Epidermal melanocyte (primary cell): ENCODE results near the gene CCL3.
"Not testable (repeated sequence)": the region's sequence is repeated elsewhere in the genome, so short reads cannot be mapped to it uniquely, and the experiment has no call there.

Source experiments
- DNase-seq: peaks from one replicate; pipeline ENCODE4 v3.0.0; 2011; ENCODE audit warnings: low spot score; ENCODE audit not compliant: insufficient read length

Gene CCL3

DNA sequence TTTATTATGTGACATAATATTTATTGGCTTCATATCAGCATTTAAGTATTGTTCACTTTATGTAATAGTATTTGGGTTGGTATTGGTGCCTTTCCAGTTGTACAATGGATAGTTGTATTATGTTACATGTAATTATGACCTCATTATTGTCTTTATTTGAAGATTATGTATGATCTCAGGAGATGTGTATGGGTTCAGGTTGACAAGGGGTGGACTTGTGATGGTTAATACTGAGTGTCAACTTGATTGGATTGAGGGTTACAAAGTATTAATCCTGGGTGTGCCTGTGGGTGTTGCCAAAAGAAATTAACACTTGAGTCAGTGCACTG, 25.7 kb upstream of the CCL3 start:
- DNase-seq = not testable (repeated sequence)

DNA sequence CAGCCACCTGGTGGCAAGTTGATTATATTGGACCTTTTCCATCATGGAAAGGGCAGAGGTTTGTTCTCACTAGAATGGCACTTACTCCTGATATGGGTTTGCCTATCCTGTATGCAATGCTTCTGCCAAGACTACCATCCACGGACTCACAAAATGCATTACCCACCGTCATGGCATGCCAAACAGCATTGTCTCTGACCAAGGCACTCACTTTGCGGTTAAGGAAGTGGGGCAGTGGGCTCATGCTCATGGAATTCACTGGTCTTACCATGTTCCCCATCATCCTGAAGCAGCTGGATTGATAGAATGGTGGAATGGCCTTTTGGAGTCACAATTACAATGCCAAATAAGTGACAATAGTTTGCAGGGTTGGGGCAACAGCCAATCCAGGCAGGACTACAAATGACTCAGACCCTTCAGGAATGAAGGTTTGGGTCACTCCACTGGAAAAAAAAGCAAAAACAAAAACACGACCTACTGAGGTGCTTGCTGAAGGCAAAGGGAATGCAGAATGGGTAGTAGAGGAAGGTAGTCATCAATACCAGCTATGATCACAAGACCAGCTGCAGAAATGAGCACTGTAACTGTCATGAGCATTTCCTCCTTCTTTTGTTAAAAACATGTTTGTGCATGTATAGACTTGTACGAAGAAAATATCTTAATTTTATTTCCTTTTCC, 25.2 kb upstream of the CCL3 start:
- not testable (repeated sequence) for DNase-seq

- not testable (repeated sequence) for DNase-seq
These were observed 23.2 kb upstream of the CCL3 start for GRCh38 chr17:36113131-36113530.

DNA sequence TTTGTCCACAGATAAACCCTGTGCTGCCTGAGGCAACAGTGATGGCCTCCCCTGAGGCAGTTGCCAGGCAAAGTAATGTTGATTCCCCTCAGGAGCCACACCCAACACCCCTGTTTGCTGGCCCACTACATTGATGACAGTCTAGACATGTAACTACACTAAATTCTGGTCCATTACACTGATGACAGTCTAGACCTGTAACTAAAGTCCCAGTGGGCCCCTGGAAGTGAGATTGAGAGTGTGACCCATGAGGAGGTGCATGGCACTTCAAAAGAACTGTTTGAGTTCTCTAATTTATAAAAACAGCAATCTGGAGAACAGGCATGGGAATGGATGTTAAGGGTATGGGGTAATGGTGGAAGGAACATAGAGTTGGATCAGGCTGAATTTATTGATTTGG, 22.6 kb upstream of the CCL3 start:
- DNase-seq = no peak

DNA sequence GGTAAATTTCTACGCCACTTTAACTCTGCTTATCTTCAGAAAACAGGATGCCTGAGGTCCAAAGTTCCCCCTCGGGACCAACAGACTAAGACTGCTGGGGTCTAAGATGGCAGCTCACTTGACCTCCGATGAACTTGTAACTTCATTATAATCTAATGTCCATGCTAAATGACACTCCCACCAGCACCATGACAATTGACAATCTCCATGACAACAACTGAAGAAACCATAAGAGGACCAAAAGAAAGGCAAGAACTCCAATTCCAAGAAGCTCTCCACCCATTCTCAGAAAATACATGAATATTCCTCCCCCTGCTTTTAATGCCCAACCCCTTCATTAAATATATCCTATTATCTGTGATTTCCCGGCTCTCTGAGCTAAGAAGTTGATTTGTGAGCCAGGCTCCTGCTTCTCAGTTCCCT, 21.1 kb upstream of the CCL3 start:
- no peak for DNase-seq

GRCh38 chr17:36108265-36108664, 18.3 kb upstream of the CCL3 start:
- not testable (repeated sequence) for DNase-seq

DNA sequence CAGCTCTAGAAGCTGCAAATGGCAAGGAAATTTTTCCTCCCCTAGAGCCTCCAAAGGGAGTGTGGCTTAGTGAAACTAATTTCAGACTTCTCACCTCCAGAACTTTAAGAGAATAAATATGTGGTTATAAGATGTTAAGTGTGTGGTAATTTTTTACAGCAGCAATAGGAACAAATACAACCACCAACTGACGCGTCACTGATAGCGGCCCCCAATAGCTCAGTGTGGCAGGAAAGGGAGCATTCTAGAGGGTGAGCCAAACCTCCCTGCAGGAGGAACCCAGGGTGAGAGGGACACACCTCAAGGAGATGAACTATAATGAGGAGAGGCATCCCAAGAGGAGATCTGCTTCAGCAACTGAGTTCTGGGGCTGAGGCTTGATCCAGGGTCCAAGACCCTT, 17.7 kb upstream of the CCL3 start:
- DNase-seq = no peak

DNA sequence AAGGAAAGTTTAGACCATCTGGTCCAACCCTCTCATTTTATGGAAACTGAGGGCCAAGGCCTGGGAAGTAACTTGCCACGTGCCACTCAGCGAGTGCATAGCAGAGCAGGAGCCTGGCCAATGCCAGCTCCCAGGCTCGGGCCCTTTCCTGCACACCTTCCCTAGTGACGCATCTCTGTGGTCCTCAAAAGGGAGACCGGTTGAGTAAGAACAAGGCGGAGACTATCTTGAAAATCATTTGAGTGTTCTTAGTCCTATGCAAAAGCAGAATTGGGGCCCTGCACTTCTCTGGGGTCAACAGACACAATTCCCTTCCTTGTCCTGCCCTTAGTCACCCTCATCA, 16.5 kb upstream of the CCL3 start:
- no peak for DNase-seq

GRCh38 chr17:36105781-36106492, 16.0 kb upstream of the CCL3 start:
- DNase-seq = no peak

DNA sequence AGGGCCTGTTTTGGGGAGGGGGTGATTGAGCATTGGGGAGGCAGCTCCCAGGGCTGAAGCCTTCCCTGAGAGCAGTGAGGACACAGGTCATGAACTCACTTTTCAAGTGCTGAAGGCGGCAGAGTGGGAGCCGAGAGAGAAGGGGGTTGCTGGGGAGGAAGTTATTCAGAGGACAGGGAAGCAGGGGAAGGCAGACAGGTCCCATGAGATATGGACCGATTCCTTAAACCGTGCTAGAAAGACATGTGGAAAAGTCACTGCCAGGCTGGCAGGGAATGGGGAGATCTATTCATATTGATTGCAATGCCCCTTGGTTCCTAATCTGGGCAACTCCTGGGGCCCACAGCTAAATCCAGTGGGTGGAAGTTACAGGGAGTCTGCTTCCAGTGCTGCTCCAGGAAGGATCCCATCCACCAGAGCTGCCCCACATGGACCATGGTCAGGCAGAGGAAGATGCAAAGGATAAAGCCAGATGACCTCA, 14.8 kb upstream of the CCL3 start:
- no peak for DNase-seq

DNA sequence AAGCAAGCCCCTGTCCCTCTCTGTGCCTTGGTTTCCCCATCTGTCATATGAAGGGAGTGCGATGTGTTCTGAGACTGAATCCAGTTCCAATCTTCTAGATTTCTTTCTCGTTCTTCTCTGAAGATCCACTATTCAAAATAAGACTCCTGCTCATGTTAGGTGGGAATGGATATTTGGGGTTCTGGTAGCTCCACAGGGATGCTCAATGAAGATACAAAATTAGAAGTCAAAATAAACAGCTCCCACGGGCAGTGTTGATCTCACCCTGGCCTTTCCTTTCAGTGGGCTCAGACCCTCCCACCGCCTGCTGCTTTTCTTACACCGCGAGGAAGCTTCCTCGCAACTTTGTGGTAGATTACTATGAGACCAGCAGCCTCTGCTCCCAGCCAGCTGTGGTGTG, 14.3 kb upstream of the CCL3 start:
- not testable (repeated sequence) for DNase-seq

DNA sequence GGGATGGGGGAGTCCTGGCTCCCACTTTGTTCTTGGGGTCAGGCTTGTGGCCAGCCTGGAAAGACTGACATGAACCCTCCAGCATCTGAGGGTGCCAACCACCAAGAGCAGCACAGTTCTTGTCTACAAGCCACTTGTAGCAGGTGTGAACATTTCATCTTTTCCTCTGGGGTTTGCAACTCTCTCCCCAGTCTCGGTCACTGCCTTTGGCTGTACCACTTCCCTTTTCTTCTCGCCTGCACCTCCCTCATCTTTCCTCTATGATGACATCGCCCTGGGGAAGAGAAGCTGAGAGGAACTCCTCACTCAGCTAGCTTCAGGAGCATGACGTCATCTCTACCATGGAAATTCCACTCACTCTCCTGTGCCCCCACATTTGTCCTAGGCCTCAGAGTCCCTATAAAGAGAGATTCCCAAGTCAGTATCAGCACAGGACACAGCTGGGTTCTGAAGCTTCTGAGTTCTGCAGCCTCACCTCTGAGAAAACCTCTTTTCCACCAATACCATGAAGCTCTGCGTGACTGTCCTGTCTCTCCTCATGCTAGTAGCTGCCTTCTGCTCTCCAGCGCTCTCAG, 13.5 kb upstream of the CCL3 start, which contains the start of gene CCL4:
Gene CCL4 (plus strand): TSS at position 427 of the 575 bp plus-strand sequence. CDS start 79 bp downstream, at position 506.
- not testable (repeated sequence) for DNase-seq

GRCh38 chr17:36099004-36099403, 9.1 kb upstream of the CCL3 start:
- DNase-seq = not testable (repeated sequence)

- DNase-seq = no peak
These were observed 6.0 kb upstream of the CCL3 start for GRCh38 chr17:36095992-36096391.

- DNase-seq = no peak
These were observed 4.8 kb upstream of the CCL3 start for GRCh38 chr17:36094746-36095145.

DNA sequence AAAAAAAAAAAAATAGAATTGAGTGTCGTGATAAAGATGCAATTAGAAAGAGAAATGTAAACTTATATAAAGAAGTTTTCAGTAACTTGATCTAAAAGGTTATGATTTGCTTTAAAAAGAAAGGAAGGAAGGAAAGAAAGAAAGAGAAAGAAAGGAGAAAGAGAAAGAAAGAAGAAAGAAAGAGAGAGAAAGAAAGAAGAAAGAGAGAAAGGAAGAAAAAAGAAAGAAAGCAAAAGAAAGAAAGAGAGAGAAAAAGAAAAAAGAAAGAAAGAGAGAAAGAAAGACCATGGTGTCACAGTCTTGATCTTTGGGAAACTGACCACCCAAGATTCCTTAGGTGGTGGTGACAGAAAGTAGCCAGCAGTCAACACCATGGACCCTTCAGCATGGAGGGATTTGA, 4.3 kb upstream of the CCL3 start:
- DNase-seq = no peak

- not testable (repeated sequence) for DNase-seq
These were observed 2.8 kb upstream of the CCL3 start for GRCh38 chr17:36092715-36093114.

DNA sequence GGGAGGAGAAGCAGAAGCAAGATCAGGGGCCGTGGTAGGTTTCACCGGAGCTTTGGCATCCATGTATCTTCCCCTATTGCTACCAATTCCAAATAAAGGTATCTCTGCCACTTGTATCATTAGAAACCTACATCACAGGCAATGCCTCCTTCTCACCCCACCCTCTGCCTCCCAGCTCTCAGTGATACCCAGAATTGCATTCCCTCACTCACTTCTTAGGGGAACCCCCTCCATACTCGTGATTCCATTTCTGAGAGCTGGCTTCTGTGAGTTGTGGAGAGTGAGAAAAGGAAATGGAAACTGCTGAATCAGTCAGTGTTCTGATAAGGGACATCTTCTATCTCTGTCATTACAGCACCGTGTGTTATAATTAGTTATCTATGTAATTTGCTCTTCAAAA, 2.3 kb upstream of the CCL3 start:
- no peak for DNase-seq

GRCh38 chr17:36089339-36089865, 541 bp downstream of the CCL3 start:
- DNase-seq = no peak

- DNase-seq = no peak
These were observed 1.1 kb downstream of the CCL3 start for GRCh38 chr17:36088670-36089338.

DNA sequence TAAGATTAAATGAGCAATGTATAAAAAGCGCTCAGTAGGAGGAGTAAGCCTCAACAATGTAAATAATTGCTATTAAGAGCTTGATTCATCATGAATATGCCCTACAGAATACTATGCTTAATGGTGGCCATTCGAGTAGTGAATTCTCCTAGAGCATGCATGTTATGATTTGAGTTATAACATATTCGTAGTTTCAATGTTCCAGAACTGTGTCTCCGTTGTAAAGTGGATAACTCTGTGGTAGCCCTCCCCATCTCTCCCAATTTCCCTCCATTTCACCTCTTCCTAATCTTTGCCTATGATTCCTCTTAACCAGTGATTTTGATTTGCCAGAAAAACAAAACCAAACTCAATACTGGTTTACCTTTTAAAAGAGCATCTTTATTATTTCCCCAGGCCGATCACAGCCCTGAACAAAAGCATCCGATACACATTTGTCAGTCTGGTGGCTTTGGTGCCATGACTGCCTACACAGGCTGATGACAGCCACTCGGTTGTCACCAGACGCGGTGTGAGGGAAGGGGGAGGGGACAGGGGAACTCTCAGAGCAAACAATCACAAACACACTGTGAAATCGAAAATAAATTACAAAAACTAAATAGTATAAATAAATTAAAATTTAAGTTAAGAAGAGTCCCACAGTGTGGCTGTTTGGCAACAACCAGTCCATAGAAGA, 1.9 kb downstream of the CCL3 start:
- not testable (repeated sequence) for DNase-seq
